Mesendoderm (in vitro differentiated cells): ENCODE measurements around the gene GMEB1.
"Not testable (repeated sequence)": the region's sequence is repeated elsewhere in the genome, so short reads cannot be mapped to it uniquely, and the experiment has no call there.

Experiments
- DNase-seq: peaks from one replicate; pipeline ENCODE4 v3.0.0; 2013
- H2AK5ac ChIP-seq: 2 replicates; pipeline ENCODE4 v1.6.1; 2013; ENCODE audit warnings: low read length, inconsistent platforms
- H2BK120ac ChIP-seq: 2 replicates; pipeline ENCODE4 v1.6.1; 2013; ENCODE audit warnings: low read depth, mild to moderate bottlenecking, low read length, moderate library complexity, mixed read lengths
- H2BK15ac ChIP-seq: replicated peaks from 2 replicates; pipeline ENCODE4 v1.6.1; 2013; ENCODE audit warnings: low read depth, mild to moderate bottlenecking, moderate library complexity
- H2BK5ac ChIP-seq: 2 replicates; pipeline ENCODE4 v1.6.1; 2013; ENCODE audit warnings: low read length, inconsistent platforms
- H3K18ac ChIP-seq: 2 replicates; pipeline ENCODE4 v1.6.1; 2013; ENCODE audit warnings: mild to moderate bottlenecking, low read length, mixed read lengths
- H3K23ac ChIP-seq: one replicate; pipeline ENCODE4 v1.6.1; 2013; ENCODE audit warnings: low read length
- H3K27ac ChIP-seq: 2 replicates; pipeline ENCODE4 v1.5.1; 2013; ENCODE audit warnings: low read depth, mild to moderate bottlenecking, inconsistent platforms, low read length, moderate library complexity
- H3K27me3 ChIP-seq: 2 replicates; pipeline ENCODE4 v1.6.1; 2013; ENCODE audit warnings: low read length, control low read depth, mild to moderate bottlenecking, inconsistent platforms; ENCODE audit not compliant: insufficient read depth, poor library complexity
- H3K36me3 ChIP-seq: 2 replicates; pipeline ENCODE4 v1.6.1; 2013; ENCODE audit warnings: low read length, inconsistent platforms; ENCODE audit not compliant: control insufficient read depth, insufficient read depth
- H3K4ac ChIP-seq: one replicate; pipeline ENCODE4 v1.6.1; 2013; ENCODE audit warnings: low read depth, mild to moderate bottlenecking, low read length, moderate library complexity
- H3K4me1 ChIP-seq: 2 replicates; pipeline ENCODE4 v1.6.1; 2013; ENCODE audit warnings: low read depth, low read length, inconsistent platforms; ENCODE audit not compliant: control insufficient read depth
- H3K4me2 ChIP-seq: 2 replicates; pipeline ENCODE4 v1.6.1; 2013; ENCODE audit warnings: low read length
- H3K4me3 ChIP-seq: 2 replicates; pipeline ENCODE4 v1.5.1; 2013; ENCODE audit warnings: mild to moderate bottlenecking, low read length
- H3K56ac ChIP-seq: one replicate; pipeline ENCODE4 v1.6.1; 2013; ENCODE audit warnings: low read length
- H3K79me1 ChIP-seq: 2 replicates; pipeline ENCODE4 v1.6.1; 2013; ENCODE audit warnings: low read length, inconsistent platforms
- H3K79me2 ChIP-seq: 2 replicates; pipeline ENCODE4 v1.6.1; 2013; ENCODE audit warnings: mild to moderate bottlenecking, low read length; ENCODE audit not compliant: control insufficient read depth, insufficient read depth
- H3K9ac ChIP-seq: 2 replicates; pipeline ENCODE4 v1.6.1; 2013; ENCODE audit warnings: low read length, inconsistent platforms
- H4K5ac ChIP-seq: one replicate; pipeline ENCODE4 v1.6.1; 2013; ENCODE audit warnings: low read length
- H4K8ac ChIP-seq: one replicate; pipeline ENCODE4 v1.6.1; 2013; ENCODE audit warnings: low read depth, mild to moderate bottlenecking, control low read depth, low read length, moderate library complexity
- WGBS: extraction: QIAGEN DNeasy Blood & Tissue Kit; methylation state at CpG from one replicate; pipeline ENCODE4 v1.1.7; 2013; ENCODE audit warnings: low lambda C conversion rate, missing lambda C conversion rate; ENCODE audit not compliant: insufficient coverage; ENCODE audit errors: extremely low coverage; 5-methylcytosine and 5-hydroxymethylcytosine counted together

GMEB1 gene

DNA sequence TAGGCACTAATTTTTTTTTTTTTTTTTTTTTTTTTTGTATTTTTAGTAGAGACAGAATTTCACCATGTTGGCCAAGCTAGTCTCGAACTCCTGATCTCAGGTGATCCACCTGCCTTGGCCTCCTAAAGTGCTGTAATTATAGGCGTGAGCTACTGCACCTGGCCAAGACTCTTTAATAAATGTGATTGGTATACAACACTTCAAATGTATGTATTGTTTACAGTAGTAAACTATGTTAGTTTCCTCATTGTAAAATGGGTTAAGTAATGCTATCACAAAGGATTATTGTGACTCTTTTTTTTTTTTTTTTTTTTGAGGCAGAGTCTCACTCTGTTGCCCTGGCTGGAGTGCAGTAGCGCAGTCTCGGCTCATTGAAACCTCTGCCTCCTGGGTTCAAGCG lies 56.8 kb downstream of the GMEB1 start:
- H3K79me1 ChIP-seq, H3K4me2 ChIP-seq, H2BK5ac ChIP-seq, H2AK5ac ChIP-seq, H3K27ac ChIP-seq, H3K4me1 ChIP-seq, H3K23ac ChIP-seq, H3K27me3 ChIP-seq, H3K79me2 ChIP-seq, H4K5ac ChIP-seq, H3K4ac ChIP-seq, H3K36me3 ChIP-seq, H3K9ac ChIP-seq, DNase-seq, H2BK120ac ChIP-seq, H4K8ac ChIP-seq, H3K4me3 ChIP-seq, H2BK15ac ChIP-seq, H3K56ac ChIP-seq, H3K18ac ChIP-seq: not testable (repeated sequence)
- no CpG with 5 or more reads among the region's 5 CpGs for WGBS

DNA sequence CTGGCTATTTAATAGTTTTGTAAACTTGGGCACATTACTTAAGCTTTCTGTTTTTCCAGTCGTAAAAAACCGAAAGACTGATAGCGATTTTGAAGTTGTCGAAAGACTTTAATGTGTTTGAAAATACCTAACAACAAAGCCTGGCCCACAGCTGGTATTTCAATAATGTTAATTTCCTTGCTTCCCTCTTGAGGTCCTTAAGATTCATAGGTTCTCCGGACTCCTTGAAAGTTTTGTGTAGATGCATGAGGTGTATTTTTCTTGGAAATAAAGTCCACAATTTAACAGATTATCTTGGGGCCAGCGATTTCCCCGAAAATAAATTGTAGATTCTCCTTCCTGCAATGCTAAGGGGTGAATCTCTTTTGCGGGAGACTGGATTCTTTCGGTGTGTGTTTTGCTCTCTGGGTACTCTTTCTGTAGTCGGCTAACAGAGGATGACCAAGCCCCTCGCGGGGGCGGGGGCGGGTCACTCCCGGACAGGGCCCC lies 67.4 kb downstream of the GMEB1 start:
- H2BK120ac ChIP-seq, result no peak overlapping the region
- no peaks in the 10 kb centered on the region for H3K36me3 ChIP-seq
- no peak overlapping the region for H2BK15ac ChIP-seq
- peak overlapping the region; percentile 43 for H3K18ac ChIP-seq
- no peak overlapping the region for H2BK5ac ChIP-seq
- no peak for DNase-seq
- H2AK5ac ChIP-seq, result no peak overlapping the region
- no peak overlapping the region for H3K23ac ChIP-seq
- no peaks in the 10 kb centered on the region for H3K27me3 ChIP-seq
- H3K79me1 ChIP-seq, result no peaks in the 10 kb centered on the region
- H4K5ac ChIP-seq, result no peak overlapping the region
- H3K4me1 ChIP-seq, result no peaks in the 10 kb centered on the region
- peak overlapping the region; percentile 46 for H3K4me2 ChIP-seq
- H3K79me2 ChIP-seq, result peaks cover 37% of the 10 kb centered on the region
- H3K9ac ChIP-seq, result peak overlapping the region; percentile 67
- WGBS, result no CpG with 5 or more reads among the region's 15 CpGs
- H3K4ac ChIP-seq, result no peak overlapping the region
- no peak overlapping the region for H3K4me3 ChIP-seq
- peak overlapping the region; percentile 79 for H3K56ac ChIP-seq
- H4K8ac ChIP-seq, result no peak overlapping the region
- peak overlapping the region; percentile 87 for H3K27ac ChIP-seq

DNA sequence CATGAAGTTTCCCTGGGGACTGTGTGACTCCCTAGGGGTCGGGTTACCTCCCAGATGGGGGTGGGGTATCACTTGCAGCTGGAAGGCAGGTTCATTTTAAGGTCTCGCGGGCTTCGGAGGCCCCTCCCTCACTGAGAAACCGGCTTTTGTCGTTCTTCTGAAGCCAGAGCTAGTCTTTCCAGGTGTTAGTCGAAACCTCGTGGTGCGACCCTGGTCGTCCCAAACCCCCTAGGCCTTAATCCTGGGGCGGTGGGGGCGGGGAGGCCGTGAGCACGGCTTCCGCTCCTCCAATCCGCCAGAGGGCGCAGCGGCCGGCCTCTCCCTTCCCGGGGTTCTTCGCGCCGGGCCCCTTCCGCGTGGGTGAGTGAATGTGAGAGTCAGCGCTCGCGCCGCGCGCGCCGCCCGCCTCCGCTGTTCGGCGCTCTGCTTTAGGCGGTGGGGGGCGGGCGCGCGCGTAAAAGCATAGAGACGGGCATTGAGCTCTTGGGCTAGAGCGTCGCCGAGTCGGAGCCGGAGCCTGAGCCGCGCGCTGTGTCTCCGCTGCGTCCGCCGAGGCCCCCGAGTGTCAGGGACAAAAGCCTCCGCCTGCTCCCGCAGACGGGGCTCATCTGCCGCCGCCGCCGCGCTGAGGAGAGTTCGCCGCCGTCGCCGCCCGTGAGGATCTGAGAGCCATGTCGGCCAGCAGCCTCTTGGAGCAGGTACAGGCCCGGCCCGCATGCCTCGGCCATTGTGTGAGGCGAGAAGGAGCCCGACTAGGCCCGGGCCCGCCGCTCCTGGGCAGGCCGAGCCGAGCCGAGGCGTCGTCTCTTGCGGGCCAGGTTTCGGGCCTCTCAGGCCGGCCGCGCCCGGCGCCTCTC lies 68.1 kb downstream of the GMEB1 start, which contains the start of gene YTHDF2:
Gene YTHDF2 (plus strand): TSS at position 491 of the 857 bp plus-strand sequence. CDS start 181 bp downstream, at position 672.
- Histone ChIP-seq H3K4ac (peak within 1 kb of the TSS; percentile 100), H2BK15ac (no peak within 1 kb of the TSS), H3K18ac (peak within 1 kb of the TSS; percentile 99), H3K79me1 (peaks cover 3% of the 10 kb centered on the region), H3K4me1 (no peaks in the 10 kb centered on the region), H3K27ac (peak within 1 kb of the TSS; percentile 99), H3K79me2 (peaks cover 43% of the 10 kb centered on the region), H3K27me3 (no peaks in the 10 kb centered on the region), H2AK5ac (peak within 1 kb of the TSS; percentile 71), H3K4me3 (peak within 1 kb of the TSS; percentile 92), H2BK120ac (peak within 1 kb of the TSS; percentile 30), H2BK5ac (peak within 1 kb of the TSS; percentile 88), H3K56ac (peak within 1 kb of the TSS; percentile 99), H4K5ac (no peak within 1 kb of the TSS), H3K9ac (peak within 1 kb of the TSS; percentile 98), H3K4me2 (peak within 1 kb of the TSS; percentile 46), H3K36me3 (no peaks in the 10 kb centered on the region), H4K8ac (peak within 1 kb of the TSS; percentile 17), H3K23ac (peak within 1 kb of the TSS; percentile 100)
- WGBS, result no CpG with 5 or more reads among the region's 92 CpGs
- DNase-seq, result peak; percentile 99

DNA sequence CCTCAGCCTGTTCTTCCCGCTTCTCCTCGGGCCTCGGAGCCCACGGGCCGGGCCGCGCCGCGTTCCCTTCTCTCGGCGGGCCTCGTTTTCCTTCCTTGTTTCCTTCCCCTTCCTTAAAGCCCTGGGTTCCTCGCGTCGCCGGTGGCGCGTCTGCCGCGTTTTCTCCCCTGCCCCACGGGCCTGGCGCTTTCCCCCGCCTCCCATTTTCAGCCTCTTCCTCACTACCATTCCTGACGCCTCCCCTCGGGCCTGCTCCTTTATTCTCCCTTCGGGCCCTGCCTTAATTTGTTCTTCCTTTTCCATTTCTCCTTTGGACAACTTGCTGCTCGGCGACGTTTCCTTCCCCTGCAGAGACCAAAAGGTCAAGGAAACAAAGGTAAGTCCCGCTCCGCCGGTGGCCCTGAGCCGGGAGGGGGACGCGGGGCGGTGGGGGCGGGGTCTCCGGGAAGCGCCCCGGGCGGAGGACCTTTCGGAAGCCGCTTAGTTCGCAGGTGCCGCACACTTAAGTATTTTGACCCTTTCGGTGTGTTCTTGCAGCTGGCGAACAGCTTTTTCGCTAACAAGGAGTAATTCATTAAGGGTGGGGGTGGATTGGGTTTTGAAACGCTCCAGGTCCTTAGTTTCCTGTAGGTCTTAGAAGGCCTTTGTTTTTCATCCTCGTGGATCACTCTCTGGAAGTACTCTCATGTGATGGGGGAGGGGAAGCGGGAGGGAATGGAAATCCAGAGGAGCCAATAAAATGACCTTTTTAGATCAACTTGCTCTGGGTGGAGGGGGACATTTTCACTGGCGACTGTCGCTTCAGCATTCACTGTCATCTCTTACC lies 68.9 kb downstream of the GMEB1 start:
- Histone ChIP-seq H3K4me3 (peak overlapping the region; percentile 92), H3K79me2 (peaks cover 50% of the 10 kb centered on the region), H3K36me3 (peaks cover 3% of the 10 kb centered on the region), H2AK5ac (peak overlapping the region; percentile 71), H3K56ac (peak overlapping the region; percentile 99), H3K23ac (peak overlapping the region; percentile 100), H3K27me3 (no peaks in the 10 kb centered on the region), H4K5ac (no peak overlapping the region), H3K79me1 (peaks cover 3% of the 10 kb centered on the region), H4K8ac (peak overlapping the region; percentile 17), H3K9ac (peak overlapping the region; percentile 98), H3K27ac (peak overlapping the region; percentile 99), H3K4ac (peak overlapping the region; percentile 100), H2BK15ac (no peak overlapping the region), H3K4me1 (no peaks in the 10 kb centered on the region), H2BK5ac (peak overlapping the region; percentile 88), H3K18ac (peak overlapping the region; percentile 99), H3K4me2 (peak overlapping the region; percentile 13), H2BK120ac (peak overlapping the region; percentile 30)
- no CpG with 5 or more reads among the region's 53 CpGs for WGBS
- peak; percentile 89 for DNase-seq

DNA sequence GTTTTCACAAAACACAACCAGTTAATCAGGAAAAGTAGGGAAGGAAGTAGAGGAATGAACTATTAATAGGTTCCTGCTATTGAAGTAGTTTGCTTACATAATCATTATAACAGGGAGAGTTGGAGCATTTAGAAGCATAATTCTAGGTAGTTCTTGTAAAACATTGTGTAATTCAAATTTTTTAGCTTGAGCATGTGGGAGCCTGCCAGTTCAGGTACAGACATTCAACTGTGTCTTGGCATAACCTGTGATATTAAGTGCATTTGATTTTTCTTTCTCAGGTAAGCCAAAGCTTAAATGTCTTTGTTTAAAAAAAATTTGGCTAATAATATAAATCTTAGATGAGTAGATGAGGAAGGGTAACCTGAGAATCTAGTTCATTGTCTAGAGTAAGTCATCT lies 71.5 kb downstream of the GMEB1 start:
- DNase-seq, result no peak
- H4K5ac ChIP-seq, result no peak overlapping the region
- no peak overlapping the region for H4K8ac ChIP-seq
- H3K79me2 ChIP-seq, result peaks cover 75% of the 10 kb centered on the region
- H3K18ac ChIP-seq, result no peak overlapping the region
- H3K27me3 ChIP-seq, result no peaks in the 10 kb centered on the region
- no peak overlapping the region for H3K23ac ChIP-seq
- no peaks in the 10 kb centered on the region for H3K4me1 ChIP-seq
- no peak overlapping the region for H2BK5ac ChIP-seq
- peaks cover 3% of the 10 kb centered on the region for H3K79me1 ChIP-seq
- H3K4me3 ChIP-seq, result no peak overlapping the region
- no peak overlapping the region for H2BK120ac ChIP-seq
- H3K27ac ChIP-seq, result no peak overlapping the region
- no peak overlapping the region for H2BK15ac ChIP-seq
- H3K4ac ChIP-seq, result no peak overlapping the region
- H3K9ac ChIP-seq, result no peak overlapping the region
- peaks cover 7% of the 10 kb centered on the region for H3K36me3 ChIP-seq
- H3K56ac ChIP-seq, result no peak overlapping the region
- no peak overlapping the region for H3K4me2 ChIP-seq
- no peak overlapping the region for H2AK5ac ChIP-seq
